ENCODE results near the gene GPR45.

Gene GPR45

DNA sequence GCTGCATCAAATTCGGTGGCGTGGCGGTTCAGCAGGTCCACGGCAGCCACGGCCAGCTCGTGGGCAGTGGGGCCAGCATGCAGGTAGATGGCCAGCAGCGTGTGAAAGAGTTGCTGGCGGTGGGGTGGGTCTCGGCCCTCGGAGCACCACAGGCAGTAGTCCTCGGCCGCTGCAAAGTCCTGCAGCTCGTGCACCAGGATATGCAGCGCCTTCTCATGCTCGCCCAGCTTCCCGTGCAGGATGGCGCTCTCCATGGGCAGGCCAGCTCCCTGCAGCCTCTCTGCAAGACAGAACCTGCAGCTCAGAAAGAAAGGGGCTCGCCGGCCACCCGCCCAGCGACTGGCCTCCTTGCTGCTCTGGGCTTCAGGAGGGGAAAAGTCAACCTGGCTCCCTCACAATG is 27.9 kb downstream of the GPR45 start:
- POLR2A ChIA-PET, result no interaction called here
- no peak for TF ChIP-seq FOXM1 (IDR thresholded peaks at IDR 0.05; ENCODE audit: borderline replicate concordance)
- TF ChIP-seq ARNT (IDR thresholded peaks at IDR 0.05), result no peak
- TF ChIP-seq, protein P1, sequence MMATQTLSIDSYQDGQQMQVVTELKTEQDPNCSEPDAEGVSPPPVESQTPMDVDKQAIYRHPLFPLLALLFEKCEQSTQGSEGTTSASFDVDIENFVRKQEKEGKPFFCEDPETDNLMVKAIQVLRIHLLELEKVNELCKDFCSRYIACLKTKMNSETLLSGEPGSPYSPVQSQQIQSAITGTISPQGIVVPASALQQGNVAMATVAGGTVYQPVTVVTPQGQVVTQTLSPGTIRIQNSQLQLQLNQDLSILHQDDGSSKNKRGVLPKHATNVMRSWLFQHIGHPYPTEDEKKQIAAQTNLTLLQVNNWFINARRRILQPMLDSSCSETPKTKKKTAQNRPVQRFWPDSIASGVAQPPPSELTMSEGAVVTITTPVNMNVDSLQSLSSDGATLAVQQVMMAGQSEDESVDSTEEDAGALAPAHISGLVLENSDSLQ (IDR thresholded peaks at IDR 0.05), result no peak
- no peak for TF ChIP-seq SUZ12 (IDR thresholded peaks at IDR 0.05)
- TF ChIP-seq NFRKB (IDR thresholded peaks at IDR 0.05), result no peak
- no peak for TF ChIP-seq ELF4 (IDR thresholded peaks at IDR 0.05)
- TF ChIP-seq SP1 (IDR thresholded peaks at IDR 0.05), result no peak
- TF ChIP-seq BHLHE40 (IDR thresholded peaks at IDR 0.05; ENCODE audit: borderline replicate concordance), result no peak
- TF ChIP-seq L3MBTL2 (conservative IDR thresholded peaks at IDR 0.05), result no peak
- no peak for TF ChIP-seq FOXA1 (IDR thresholded peaks at IDR 0.05)
- TF ChIP-seq CTBP1 (IDR thresholded peaks at IDR 0.05; ENCODE audit: borderline replicate concordance), result no peak
- DNase-seq (ENCODE audit: extremely low spot score), result no peak
- CTCF ChIA-PET, result no interaction called here

DNA sequence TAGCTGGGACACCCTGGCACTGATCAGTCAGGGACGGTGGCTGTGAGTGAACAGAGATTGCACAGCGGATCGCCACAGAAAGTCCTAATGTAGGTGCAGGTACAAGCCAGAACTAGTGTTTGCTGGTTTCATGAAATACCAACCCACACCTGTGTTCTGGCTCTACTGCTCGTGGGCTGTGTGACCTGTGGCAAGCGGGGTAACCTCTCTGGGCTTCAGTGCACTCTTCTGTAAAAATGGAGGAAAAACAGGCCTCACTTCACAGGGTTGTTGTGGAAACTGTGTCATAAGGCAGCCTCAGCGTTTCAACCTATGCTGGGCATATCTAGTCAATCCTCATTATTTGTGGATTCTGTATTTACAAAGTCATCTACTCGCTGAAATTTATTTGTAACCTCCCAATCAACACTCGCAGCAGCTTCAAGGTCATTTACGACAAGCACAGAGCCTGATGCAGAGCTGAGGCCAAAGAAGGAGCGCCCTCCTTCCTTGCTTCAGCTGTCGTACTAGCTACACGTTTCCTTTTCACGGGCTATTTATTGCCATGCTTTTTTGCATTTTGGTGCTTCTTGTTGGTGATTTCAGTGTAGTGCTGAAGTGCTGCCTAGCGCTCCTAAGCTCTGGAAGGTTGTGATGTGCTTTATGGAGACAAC is 30.0 kb downstream of the GPR45 start:
- ChIA-PET CTCF (interaction anchor here (0.7 kb wide), 1 partner anchor 17 kb away, joined by 3 read pairs; no protein-coding TSS in a partner anchor), POLR2A (no interaction called here)
- DNase-seq (ENCODE audit: extremely low spot score), result no peak
- TF ChIP-seq LEF1 (IDR thresholded peaks at IDR 0.05; ENCODE audit: borderline replicate concordance) (no peak), ELF4 (IDR thresholded peaks at IDR 0.05) (no peak), SP1 (IDR thresholded peaks at IDR 0.05) (no peak), TARDBP (IDR thresholded peaks at IDR 0.05) (no peak), FOXM1 (IDR thresholded peaks at IDR 0.05; ENCODE audit: borderline replicate concordance) (no peak), L3MBTL2 (conservative IDR thresholded peaks at IDR 0.05) (no peak), ARNT (IDR thresholded peaks at IDR 0.05) (no peak), HDGF (IDR thresholded peaks at IDR 0.05; ENCODE audit: borderline replicate concordance) (no peak), BHLHE40 (IDR thresholded peaks at IDR 0.05; ENCODE audit: borderline replicate concordance) (no peak)

- no peak for DNase-seq (ENCODE audit: extremely low spot score)
- CTCF ChIA-PET, result no interaction called here
- TF ChIP-seq CTBP1 (IDR thresholded peaks at IDR 0.05; ENCODE audit: borderline replicate concordance) (no peak), L3MBTL2 (conservative IDR thresholded peaks at IDR 0.05) (no peak), BHLHE40 (IDR thresholded peaks at IDR 0.05; ENCODE audit: borderline replicate concordance) (no peak), ZNF384 (IDR thresholded peaks at IDR 0.05) (no peak), ARNT (IDR thresholded peaks at IDR 0.05) (no peak), FOXA1 (IDR thresholded peaks at IDR 0.05) (no peak), SP1 (IDR thresholded peaks at IDR 0.05) (no peak), FOXK2 (IDR thresholded peaks at IDR 0.05) (no peak), HDGF (IDR thresholded peaks at IDR 0.05; ENCODE audit: borderline replicate concordance) (no peak), ELF4 (IDR thresholded peaks at IDR 0.05) (no peak), SUZ12 (IDR thresholded peaks at IDR 0.05) (no peak), LEF1 (IDR thresholded peaks at IDR 0.05; ENCODE audit: borderline replicate concordance) (no peak), TARDBP (IDR thresholded peaks at IDR 0.05) (no peak), NFRKB (IDR thresholded peaks at IDR 0.05) (no peak)
- TF ChIP-seq, protein P1 (IDR thresholded peaks at IDR 0.05), result no peak
- POLR2A ChIA-PET, result no interaction called here
Measured at GRCh38 chr2:105272176-105272575, 30.6 kb downstream of the GPR45 start.

- no peak for TF ChIP-seq BHLHE40 (IDR thresholded peaks at IDR 0.05; ENCODE audit: borderline replicate concordance)
- POLR2A ChIA-PET, result no interaction called here
- no peak for DNase-seq (ENCODE audit: extremely low spot score)
- CTCF ChIA-PET, result interaction anchor here (0.7 kb wide), 1 partner anchor 30 kb away, joined by 3 read pairs; no protein-coding TSS in a partner anchor
Measured at GRCh38 chr2:105274046-105274445, 32.5 kb downstream of the GPR45 start.

- TF ChIP-seq SP1 (IDR thresholded peaks at IDR 0.05) (no peak), BHLHE40 (IDR thresholded peaks at IDR 0.05; ENCODE audit: borderline replicate concordance) (no peak), ZNF384 (IDR thresholded peaks at IDR 0.05) (no peak), L3MBTL2 (conservative IDR thresholded peaks at IDR 0.05) (no peak), LEF1 (IDR thresholded peaks at IDR 0.05; ENCODE audit: borderline replicate concordance) (no peak), ELF4 (IDR thresholded peaks at IDR 0.05) (no peak), FOXA1 (IDR thresholded peaks at IDR 0.05) (no peak), FOXM1 (IDR thresholded peaks at IDR 0.05; ENCODE audit: borderline replicate concordance) (no peak), HDGF (IDR thresholded peaks at IDR 0.05; ENCODE audit: borderline replicate concordance) (no peak), SUZ12 (IDR thresholded peaks at IDR 0.05) (no peak), ARNT (IDR thresholded peaks at IDR 0.05) (no peak), TARDBP (IDR thresholded peaks at IDR 0.05) (no peak), NFRKB (IDR thresholded peaks at IDR 0.05) (no peak), FOXK2 (IDR thresholded peaks at IDR 0.05) (no peak), CTBP1 (IDR thresholded peaks at IDR 0.05; ENCODE audit: borderline replicate concordance) (no peak)
- TF ChIP-seq, protein P1 (IDR thresholded peaks at IDR 0.05), result no peak
- ChIA-PET POLR2A (no interaction called here), CTCF (interaction anchor here (0.9 kb wide), 1 partner anchor 9 kb away, joined by 6 read pairs; no protein-coding TSS in a partner anchor)
Measured at GRCh38 chr2:105278654-105279053, 37.1 kb downstream of the GPR45 start.

GRCh38 chr2:105279126-105279525 is 37.6 kb downstream of the GPR45 start:
- ChIA-PET CTCF (interaction anchor here (0.9 kb wide), 1 partner anchor 9 kb away, joined by 6 read pairs; no protein-coding TSS in a partner anchor), POLR2A (no interaction called here)
- TF ChIP-seq NFRKB (IDR thresholded peaks at IDR 0.05) (no peak), L3MBTL2 (conservative IDR thresholded peaks at IDR 0.05) (no peak), ARNT (IDR thresholded peaks at IDR 0.05) (no peak), FOXM1 (IDR thresholded peaks at IDR 0.05; ENCODE audit: borderline replicate concordance) (no peak), ZNF384 (IDR thresholded peaks at IDR 0.05) (no peak), HDGF (IDR thresholded peaks at IDR 0.05; ENCODE audit: borderline replicate concordance) (no peak)
- no peak for DNase-seq (ENCODE audit: extremely low spot score)

More at GRCh38 chr2:105278654-105279053, 37.1 kb downstream of the GPR45 start:
- DNase-seq (ENCODE audit: extremely low spot score), result no peak

All from HEK293T (cell line).